Esophagus squamous epithelium (tissue), 5 donors: Measurements from ENCODE around the gene LOX. TPM values are rescaled to one million over a fixed set of nuclear protein-coding genes. Genes with fewer than 3 reads are reported as not detected.

Experiments
- DNase-seq: peaks from one replicate; lab custom pipeline; 2025; lab: John Stamatoyannopoulos, UW
- H3K27ac ChIP-seq, 4 donors: fragments of 200-600 bp; sonication (generic); one replicate each; pipeline ENCODE4 v1.5.1; 2016 to 2019; ENCODE audit warnings: mild to moderate bottlenecking in 1 of 4
- H3K27me3 ChIP-seq, 4 donors: fragments of 200-600 bp; sonication (generic); 1 replicate in 3 of 4; 2 replicates in 1 of 4; pipeline versions ENCODE4 v1.5.1 to v1.6.0; 2017 to 2021; ENCODE audit warnings: antibody characterized with exemption in 1 of 4
- H3K36me3 ChIP-seq, 3 donors: fragments of 200-600 bp; sonication (generic); one replicate each; pipeline ENCODE4 v1.5.1; 2016 to 2019
- H3K4me1 ChIP-seq, 3 donors: fragments of 200-600 bp; sonication (generic); one replicate each; pipeline ENCODE4 v1.5.1; 2017 to 2019
- H3K4me3 ChIP-seq, 4 donors: fragments of 200-600 bp; sonication (generic); 1 replicate in 3 of 4; 2 replicates in 1 of 4; pipeline ENCODE4 v1.5.1; 2016 to 2019; ENCODE audit warnings: mild to moderate bottlenecking in 2 of 4, moderate library complexity in 1 of 4
- H3K9me3 ChIP-seq, 3 donors: fragments of 200-600 bp; sonication (generic); one replicate each; pipeline ENCODE4 v1.5.1; 2016 to 2019
- POLR2A ChIP-seq, 4 donors: fragments of 450-650 bp; IDR thresholded peaks; one replicate each; pipeline ENCODE4 v1.6.1; 2017; ENCODE audit warnings: antibody characterized with exemption in 4 of 4, mild to moderate bottlenecking in 4 of 4, moderate library complexity in 3 of 4
- WGBS, 2 donors: methylation state at CpG; one replicate each; pipeline ENCODE4 v1.1.5; 2018; 5-methylcytosine and 5-hydroxymethylcytosine counted together
- intact Hi-C: fragments of 100-400 bp; cut with DNase I; formaldehyde crosslinking; loops from one replicate; pipeline ENCODE4 v1.15.0; 2022
- total RNA-seq, 4 donors: library from RNA; depleted of rRNA; stranded (reverse); fragments of >200 nt; gene quantifications; one replicate each; pipeline ENCODE4 v1.1.0, GENCODE V29; 2016
- TF ChIP-seq, protein P1 (sequence below), 6 experiments: fragments of 450-650 bp in 4 of 6; fragments of 200-600 bp in 2 of 6; sonication (generic) in 2 of 6; IDR thresholded peaks; one replicate each; pipeline ENCODE4 v1.5.1; 2016 to 2019; ENCODE audit warnings: antibody characterized with exemption in 6 of 6, mild to moderate bottlenecking in 4 of 6, moderate library complexity in 4 of 6
- donor health status: DM: yes; HTN: yes; CAD: no.

Gene LOX
- total RNA-seq, 4 donors from 2014 or later: 1.4 to 9.9 (median 6.6) TPM

DNA sequence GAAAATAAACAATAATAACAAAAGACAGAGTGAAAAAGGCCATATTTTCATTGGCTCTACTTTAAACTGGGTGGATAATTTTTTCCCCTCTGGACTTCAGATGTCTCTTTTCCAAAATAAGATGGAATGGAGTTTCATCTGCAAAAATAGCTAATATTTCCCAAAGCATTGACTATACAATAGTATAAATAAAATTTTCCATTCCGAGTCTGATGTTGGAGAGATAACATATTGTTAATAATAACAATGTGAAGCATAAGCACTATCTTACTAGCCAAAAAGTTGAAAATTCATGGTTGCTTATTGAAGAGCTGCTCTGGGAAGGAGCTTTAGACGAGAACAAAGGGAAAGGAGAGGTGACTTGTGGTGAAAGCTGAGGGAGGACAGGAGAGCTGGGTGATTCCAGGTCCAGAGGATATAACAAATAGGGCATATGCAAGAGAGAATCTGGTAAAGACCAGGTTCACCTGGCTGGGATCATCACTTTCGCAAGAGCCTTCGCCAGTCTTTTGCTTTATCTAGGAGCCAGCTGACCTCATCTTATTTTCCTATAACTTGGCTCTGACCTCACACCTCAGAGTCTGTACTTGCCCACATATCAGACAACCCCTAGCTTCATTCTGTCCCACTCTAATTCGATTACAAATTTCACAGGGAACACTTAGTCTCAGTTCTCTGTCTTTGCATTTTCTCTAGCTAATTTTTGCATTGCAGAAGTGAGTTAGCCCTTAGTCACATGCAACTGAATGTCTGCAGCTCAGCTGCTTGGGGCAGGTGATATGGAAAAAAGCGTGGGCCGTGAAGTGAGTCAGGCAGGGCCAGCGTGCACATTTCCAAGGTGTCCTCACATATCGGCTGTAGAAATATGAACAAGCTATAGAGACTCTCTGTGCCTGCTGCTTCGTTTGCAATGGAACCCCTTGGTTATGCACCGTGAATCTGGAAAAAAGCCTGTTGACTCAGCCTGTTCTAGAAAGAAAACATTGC lies 43.7 kb upstream of the LOX start:
- H3K4me3 ChIP-seq: no peak overlapping the region
- no peaks in the 10 kb centered on the region for H3K27me3 ChIP-seq

DNA sequence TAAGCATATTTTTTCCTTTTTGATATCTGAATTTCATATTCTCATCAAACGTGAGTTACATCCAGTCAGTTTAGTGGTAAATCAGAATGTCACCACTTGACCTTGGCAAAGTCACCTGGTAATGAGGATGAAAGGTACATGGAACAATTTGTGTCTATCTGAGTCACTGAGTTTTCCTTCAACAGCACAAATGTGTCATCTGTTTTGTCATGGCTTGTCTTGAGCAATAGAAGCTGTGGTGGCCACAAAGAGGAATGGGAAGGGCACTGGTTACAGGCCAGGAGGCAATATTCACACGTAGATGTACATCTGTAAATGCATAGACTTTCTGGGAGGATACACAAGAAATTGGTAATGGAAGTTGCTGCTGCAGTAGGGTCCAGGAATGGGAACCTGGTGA lies 42.9 kb upstream of the LOX start:
- no peak for TF ChIP-seq POLR2A (IDR thresholded peaks at IDR 0.05)
- no peak for DNase-seq
- H3K4me3 ChIP-seq: no peak overlapping the region
- peak overlapping the region in 2 of 4 donors; percentile 10 to 49 for H3K27ac ChIP-seq
- 55 to 59% methylated on average over 2 of the region's 2 CpGs for WGBS, 2 donors
- peaks cover 0 to 45% (median 0%) of the 10 kb centered on the region in 3 donors for H3K4me1 ChIP-seq
- no peaks in the 10 kb centered on the region for H3K27me3 ChIP-seq
- intact Hi-C loops: no loop called here
- H3K9me3 ChIP-seq: no peaks in the 10 kb centered on the region
- no peaks in the 10 kb centered on the region for H3K36me3 ChIP-seq

More for the DNA sequence above, 43.7 kb upstream of the LOX start:
- Histone ChIP-seq H3K4me1 (peaks cover 0 to 45% (median 0%) of the 10 kb centered on the region in 3 donors), H3K36me3 (no peaks in the 10 kb centered on the region), H3K27ac (peak overlapping the region in 3 of 4 donors; percentile 4 to 49 (median 10)), H3K9me3 (no peaks in the 10 kb centered on the region)
- DNase-seq: no peak
- intact Hi-C loops: no loop called here
- TF ChIP-seq, protein P1, sequence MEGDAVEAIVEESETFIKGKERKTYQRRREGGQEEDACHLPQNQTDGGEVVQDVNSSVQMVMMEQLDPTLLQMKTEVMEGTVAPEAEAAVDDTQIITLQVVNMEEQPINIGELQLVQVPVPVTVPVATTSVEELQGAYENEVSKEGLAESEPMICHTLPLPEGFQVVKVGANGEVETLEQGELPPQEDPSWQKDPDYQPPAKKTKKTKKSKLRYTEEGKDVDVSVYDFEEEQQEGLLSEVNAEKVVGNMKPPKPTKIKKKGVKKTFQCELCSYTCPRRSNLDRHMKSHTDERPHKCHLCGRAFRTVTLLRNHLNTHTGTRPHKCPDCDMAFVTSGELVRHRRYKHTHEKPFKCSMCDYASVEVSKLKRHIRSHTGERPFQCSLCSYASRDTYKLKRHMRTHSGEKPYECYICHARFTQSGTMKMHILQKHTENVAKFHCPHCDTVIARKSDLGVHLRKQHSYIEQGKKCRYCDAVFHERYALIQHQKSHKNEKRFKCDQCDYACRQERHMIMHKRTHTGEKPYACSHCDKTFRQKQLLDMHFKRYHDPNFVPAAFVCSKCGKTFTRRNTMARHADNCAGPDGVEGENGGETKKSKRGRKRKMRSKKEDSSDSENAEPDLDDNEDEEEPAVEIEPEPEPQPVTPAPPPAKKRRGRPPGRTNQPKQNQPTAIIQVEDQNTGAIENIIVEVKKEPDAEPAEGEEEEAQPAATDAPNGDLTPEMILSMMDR (IDR thresholded peaks at IDR 0.05): no peak
- no peak for TF ChIP-seq POLR2A (IDR thresholded peaks at IDR 0.05)
- WGBS, 2 donors: 51 to 55% methylated on average over 11 of the region's 11 CpGs

DNA sequence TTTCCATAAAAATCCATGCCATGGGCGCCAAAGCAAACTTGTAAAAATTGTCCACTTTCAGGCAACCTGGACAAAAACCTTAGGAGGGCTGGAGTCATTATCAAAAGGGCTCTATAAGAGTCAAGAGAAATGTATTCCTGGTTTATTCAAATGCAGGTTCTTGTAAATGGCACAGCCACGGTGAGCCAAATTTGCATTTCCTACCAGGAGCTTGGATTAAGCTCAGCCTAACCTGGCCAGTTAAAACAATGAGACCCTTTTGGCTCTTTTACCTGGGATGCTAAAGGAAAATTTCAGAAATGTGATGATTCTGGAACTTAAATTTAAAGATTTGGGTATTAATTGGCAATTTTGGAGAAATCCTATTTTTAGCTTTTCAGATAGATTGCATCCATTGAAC lies 42.4 kb upstream of the LOX start:
- intact Hi-C loops: no loop called here
- WGBS, 2 donors: 86 to 92% methylated on average over 2 of the region's 2 CpGs
- Histone ChIP-seq H3K27ac (no peak overlapping the region), H3K9me3 (no peaks in the 10 kb centered on the region), H3K27me3 (no peaks in the 10 kb centered on the region), H3K4me1 (peaks cover 0 to 45% (median 0%) of the 10 kb centered on the region in 3 donors), H3K4me3 (no peak overlapping the region), H3K36me3 (no peaks in the 10 kb centered on the region)
- no peak for TF ChIP-seq POLR2A (IDR thresholded peaks at IDR 0.05)
- no peak for DNase-seq

DNA sequence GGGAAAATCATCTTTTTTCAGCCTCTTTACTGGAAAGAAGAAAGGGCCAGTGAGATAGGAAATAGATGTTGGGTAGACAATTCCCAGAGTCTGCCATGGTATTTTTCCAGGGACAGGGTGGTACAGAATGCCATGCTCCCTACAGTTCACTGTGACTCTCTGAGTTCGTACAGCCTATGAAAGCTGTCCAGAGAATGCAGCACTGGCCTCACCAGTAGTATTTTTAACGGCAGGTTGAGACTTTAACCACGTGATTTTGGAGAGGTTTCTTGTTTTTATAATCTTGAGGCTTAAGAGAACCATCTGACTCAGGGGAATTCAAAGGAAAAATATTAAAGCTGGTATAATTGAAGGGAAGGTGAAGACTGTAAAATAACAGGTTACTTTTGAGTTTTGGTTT lies 41.1 kb upstream of the LOX start:
- Histone ChIP-seq H3K27me3 (no peaks in the 10 kb centered on the region), H3K4me3 (no peak overlapping the region), H3K4me1 (peaks cover 0 to 45% (median 0%) of the 10 kb centered on the region in 3 donors), H3K9me3 (no peaks in the 10 kb centered on the region), H3K27ac (no peak overlapping the region), H3K36me3 (no peaks in the 10 kb centered on the region)
- WGBS, 2 donors: 51 to 83% methylated on average over 3 of the region's 3 CpGs
- no peak for DNase-seq
- no peak for TF ChIP-seq POLR2A (IDR thresholded peaks at IDR 0.05)
- TF ChIP-seq, protein P1 (IDR thresholded peaks at IDR 0.05): no peak
- intact Hi-C loops: no loop called here

DNA sequence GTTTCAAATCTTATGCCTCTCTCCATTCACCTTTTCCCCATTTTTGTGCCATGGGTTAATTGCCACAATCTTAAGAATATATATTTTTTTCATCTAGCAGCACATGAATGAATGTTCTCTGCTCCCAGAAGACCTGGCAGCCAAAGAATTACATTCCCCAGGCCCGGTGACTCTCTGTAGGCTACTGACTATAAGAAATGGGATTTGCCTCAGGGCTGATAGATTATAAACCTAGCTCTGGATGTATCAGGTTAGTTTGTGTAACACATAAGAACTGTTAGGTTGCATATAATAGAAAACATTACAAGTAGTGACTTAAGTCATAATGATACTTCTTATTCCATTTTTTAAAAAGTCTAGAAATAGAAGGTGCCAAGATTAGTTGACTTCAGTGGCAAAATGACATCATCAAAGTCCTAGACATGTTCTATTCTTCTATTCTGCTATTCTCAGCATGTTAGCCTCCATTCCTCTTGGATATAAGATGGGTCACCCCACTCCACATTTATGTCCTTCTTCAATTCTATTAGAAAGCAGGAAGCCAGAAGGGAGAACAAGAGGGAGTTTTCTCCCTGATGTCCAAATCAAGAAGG lies 40.4 kb upstream of the LOX start:
- no peak for DNase-seq
- Histone ChIP-seq H3K4me1 (peaks cover 0 to 45% (median 0%) of the 10 kb centered on the region in 3 donors), H3K9me3 (no peaks in the 10 kb centered on the region), H3K4me3 (no peak overlapping the region), H3K27ac (no peak overlapping the region), H3K27me3 (no peaks in the 10 kb centered on the region), H3K36me3 (no peaks in the 10 kb centered on the region)
- WGBS, 2 donors: 48 to 56% methylated on average over 1 of the region's 1 CpG
- intact Hi-C loops: no loop called here
- TF ChIP-seq POLR2A (IDR thresholded peaks at IDR 0.05): no peak
- TF ChIP-seq, protein P1 (IDR thresholded peaks at IDR 0.05): no peak

DNA sequence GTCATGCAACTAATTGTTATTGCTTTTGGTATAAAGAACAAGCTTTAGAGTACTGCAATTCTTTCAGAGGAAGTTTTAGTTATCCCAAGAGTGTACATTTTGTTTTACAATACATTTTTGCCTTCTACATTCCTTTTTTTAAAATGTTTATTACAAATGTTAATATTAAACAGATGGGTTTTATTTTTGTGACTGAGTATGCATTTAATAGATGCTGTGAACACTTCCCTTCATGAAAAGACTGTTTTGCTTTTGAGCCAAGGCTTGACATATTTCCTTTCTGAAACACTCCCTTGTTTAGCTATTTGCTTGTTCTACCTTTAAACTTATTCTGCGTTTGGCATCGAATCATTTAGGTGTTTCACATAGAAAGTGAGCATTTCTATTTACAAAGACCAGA lies 36.4 kb upstream of the LOX start:
- WGBS, 2 donors: 36 to 45% methylated on average over 2 of the region's 2 CpGs
- no peaks in the 10 kb centered on the region for H3K9me3 ChIP-seq
- H3K27me3 ChIP-seq: no peaks in the 10 kb centered on the region
- H3K4me3 ChIP-seq: no peak overlapping the region
- DNase-seq: no peak
- TF ChIP-seq, protein P1 (IDR thresholded peaks at IDR 0.05): no peak
- no peak for TF ChIP-seq POLR2A (IDR thresholded peaks at IDR 0.05)
- intact Hi-C loops: no loop called here
- H3K4me1 ChIP-seq: peaks cover 0 to 32% (median 2%) of the 10 kb centered on the region in 3 donors
- no peaks in the 10 kb centered on the region for H3K36me3 ChIP-seq
- H3K27ac ChIP-seq: no peak overlapping the region
